GM12801 (cell line): ENCODE measurements around the gene SH2D2A.

ENCODE experiments used
- CTCF ChIP-seq: IDR thresholded peaks from one replicate; pipeline ENCODE4 v1.5.1; 2011; ENCODE audit warnings: control low read depth; ENCODE audit not compliant: insufficient read length; ENCODE audit errors: extremely low read depth

The SH2D2A gene

DNA sequence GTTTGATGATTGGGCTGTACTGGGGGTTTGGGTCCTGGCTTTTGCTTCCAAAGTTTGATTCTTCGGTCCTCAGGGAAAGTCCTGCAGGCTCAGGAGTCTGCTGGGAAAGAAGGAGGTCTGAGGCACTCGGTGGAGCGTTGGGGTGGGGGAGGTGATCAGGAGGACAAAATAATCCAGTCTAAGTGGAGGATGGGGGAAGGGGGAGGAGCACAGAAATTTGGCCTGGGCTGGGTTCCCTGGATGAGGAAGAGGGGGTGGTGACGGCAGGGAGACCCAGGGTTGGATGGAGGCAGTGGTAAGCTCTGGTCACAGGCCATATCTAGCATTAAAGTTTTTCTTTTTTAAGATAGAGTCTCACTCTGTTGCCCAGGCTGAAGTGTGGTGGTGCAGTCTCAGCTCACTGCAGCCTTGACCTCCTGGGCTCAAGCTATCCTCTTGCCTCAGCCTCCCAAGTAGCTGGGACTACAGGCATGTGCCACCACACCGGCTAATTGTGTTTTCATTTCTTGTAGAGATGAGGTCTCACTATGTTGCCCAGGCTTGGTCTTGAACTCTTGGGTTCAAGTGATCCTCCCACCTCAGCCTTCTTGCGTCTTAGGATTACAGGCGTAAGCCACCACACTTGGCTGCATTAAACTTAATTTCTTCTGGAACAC, 6.8 kb downstream of the SH2D2A start:
- no peak for TF ChIP-seq CTCF

DNA sequence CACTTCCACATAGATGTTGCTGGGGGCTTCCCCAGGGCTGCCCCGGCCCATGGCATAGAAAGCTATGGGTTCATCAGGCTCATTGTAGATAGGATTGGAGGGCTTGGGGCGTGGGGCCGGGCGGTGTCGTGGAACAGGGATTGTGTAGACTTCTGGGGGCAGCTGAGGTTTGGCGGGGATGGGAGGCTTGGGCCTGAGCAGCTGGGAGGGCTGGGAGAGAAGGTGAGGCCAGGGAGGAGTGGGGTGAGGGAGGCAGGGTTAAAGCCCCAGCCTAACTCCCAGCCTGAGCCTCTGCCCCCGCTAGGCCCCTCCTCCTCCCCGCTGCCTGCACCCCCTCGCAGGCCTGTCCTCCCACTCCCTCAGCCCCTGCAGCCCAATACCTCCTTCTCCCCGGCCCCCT, 7.4 kb downstream of the SH2D2A start:
- TF ChIP-seq CTCF, result no peak

DNA sequence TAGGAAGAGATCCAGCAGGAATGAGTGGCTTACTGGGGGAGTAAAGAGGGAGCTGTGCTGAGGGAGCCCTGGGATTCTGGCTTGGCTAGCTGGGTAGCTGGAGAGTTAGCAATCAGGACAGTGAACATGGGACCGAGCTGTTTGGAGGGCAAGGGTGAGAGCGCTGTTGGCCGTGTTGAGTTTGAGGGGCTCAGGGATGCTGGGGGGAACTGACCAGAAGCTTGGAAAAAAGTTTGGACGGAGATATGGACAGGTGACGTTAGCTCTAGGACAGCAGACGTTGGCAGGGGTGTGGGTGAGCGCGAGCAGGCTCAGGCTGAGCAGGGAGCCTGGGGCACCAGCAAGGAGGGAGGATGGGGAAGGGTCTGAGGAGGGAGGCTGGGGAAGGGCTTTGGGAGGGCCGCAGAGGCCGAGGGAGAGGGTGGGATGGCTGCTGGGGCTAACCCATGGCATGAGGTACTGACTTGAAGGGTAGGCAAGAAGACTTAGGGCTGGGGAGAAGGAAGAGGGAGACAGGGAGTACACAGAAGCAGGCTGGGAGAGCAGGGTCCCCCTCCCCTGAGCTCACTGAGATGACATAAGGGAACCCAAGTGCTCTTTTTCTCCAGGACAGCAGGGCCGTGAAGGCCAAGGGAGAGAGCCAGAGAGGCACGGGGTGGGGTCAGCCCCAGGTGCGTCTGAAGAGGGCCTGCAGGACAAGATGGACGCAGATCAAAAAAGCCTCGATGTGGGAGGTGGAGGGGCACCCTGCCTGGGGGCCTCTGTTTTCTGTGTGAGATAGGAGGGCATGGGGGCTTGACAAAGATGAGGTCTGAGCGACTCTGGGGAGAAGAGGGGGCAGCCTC, 8.2 kb downstream of the SH2D2A start:
- no peak for TF ChIP-seq CTCF

GRCh38 chr1:156807627-156808026, 9.0 kb downstream of the SH2D2A start:
- no peak for TF ChIP-seq CTCF

GRCh38 chr1:156806512-156807440, 9.9 kb downstream of the SH2D2A start:
- TF ChIP-seq CTCF, result no peak

- no peak for TF ChIP-seq CTCF
These were observed 10.7 kb downstream of the SH2D2A start for GRCh38 chr1:156805766-156806511.
